Measurements from ENCODE around the gene DLGAP1.
A peak's percentile ranks its signal among the peaks of the same experiment; 100 is the strongest.

Gene DLGAP1

DNA sequence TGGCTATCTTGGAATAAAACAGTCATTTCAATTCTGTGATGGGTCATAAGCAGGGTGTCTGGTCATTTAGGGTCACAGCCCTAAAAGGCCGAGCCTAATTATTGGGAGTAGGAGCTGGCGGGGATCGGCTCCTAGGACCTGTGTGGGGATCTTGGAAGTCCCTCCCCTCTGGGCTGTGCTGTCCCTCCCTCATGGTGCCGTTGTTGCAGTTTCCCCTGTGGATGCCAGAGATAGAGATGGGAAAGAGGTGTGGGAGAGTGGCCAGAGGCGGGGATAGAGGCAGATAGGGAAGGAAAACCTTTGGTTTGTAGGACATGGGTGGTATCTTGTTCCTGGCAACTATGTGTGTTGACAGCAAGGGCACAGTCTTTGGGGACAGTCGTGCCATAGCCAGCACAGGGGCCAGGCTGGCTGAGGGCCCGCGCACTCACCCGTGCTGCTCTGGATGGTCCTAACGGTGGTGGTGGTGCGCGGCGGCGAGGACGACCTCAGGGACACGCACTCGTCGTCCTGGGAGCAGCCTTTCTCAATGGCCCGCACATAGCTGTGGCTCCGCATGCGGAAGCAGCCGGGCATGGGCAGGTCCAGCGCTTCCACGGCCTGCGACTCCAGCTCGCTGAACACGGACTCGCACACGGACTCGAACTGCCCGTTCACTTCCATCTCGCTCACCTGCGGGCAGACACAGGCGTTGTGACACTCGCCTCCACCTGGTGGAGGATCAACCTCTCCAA lies 726.2 kb downstream of the DLGAP1 start:
- peaks cover 4 to 10% of the 10 kb centered on the region in 2 donors for H3K4me1 ChIP-seq (ENCODE audit: control insufficient read depth in 1 of 2, insufficient read depth in 2 of 2, low read length in 2 of 2)
- H3K27me3 ChIP-seq (ENCODE audit: control insufficient read depth in 1 of 2, insufficient read depth in 2 of 2, low read length in 2 of 2), result no peaks in the 10 kb centered on the region

GRCh38 chr18:3727274-3727673 lies 727.8 kb downstream of the DLGAP1 start:
- H3K9me3 ChIP-seq (ENCODE audit: control insufficient read depth in 1 of 2, low read length in 2 of 2), result peaks cover 0 to 2% of the 10 kb centered on the region in 2 donors
- no peaks in the 10 kb centered on the region for H3K27me3 ChIP-seq (ENCODE audit: control insufficient read depth in 1 of 2, insufficient read depth in 2 of 2, low read length in 2 of 2)
- H3K4me3 ChIP-seq (ENCODE audit: low read depth in 1 of 2, low read length in 2 of 2), result no peak overlapping the region
- H3K9ac ChIP-seq (ENCODE audit: low read depth in 1 of 2, low read length in 2 of 2), result no peak overlapping the region
- no peaks in the 10 kb centered on the region for H3K36me3 ChIP-seq (ENCODE audit: control insufficient read depth in 1 of 2, insufficient read depth in 2 of 2, low read length in 2 of 2)
- H3K4me1 ChIP-seq (ENCODE audit: control insufficient read depth in 1 of 2, insufficient read depth in 2 of 2, low read length in 2 of 2), result peaks cover 17 to 24% of the 10 kb centered on the region in 2 donors
- no peak overlapping the region for H3K27ac ChIP-seq (ENCODE audit: low read depth, low read length)

More for the DNA sequence above, 726.2 kb downstream of the DLGAP1 start:
- Histone ChIP-seq H3K27ac (ENCODE audit: low read depth, low read length) (no peak overlapping the region), H3K36me3 (ENCODE audit: control insufficient read depth in 1 of 2, insufficient read depth in 2 of 2, low read length in 2 of 2) (no peaks in the 10 kb centered on the region), H3K4me3 (ENCODE audit: low read depth in 1 of 2, low read length in 2 of 2) (no peak overlapping the region), H3K9ac (ENCODE audit: low read depth in 1 of 2, low read length in 2 of 2) (no peak overlapping the region), H3K9me3 (ENCODE audit: control insufficient read depth in 1 of 2, low read length in 2 of 2) (peaks cover 0 to 2% of the 10 kb centered on the region in 2 donors)

- Histone ChIP-seq H3K4me1 (ENCODE audit: control insufficient read depth in 1 of 2, insufficient read depth in 2 of 2, low read length in 2 of 2) (peaks cover 24 to 32% of the 10 kb centered on the region in 2 donors), H3K36me3 (ENCODE audit: control insufficient read depth in 1 of 2, insufficient read depth in 2 of 2, low read length in 2 of 2) (no peaks in the 10 kb centered on the region), H3K4me3 (ENCODE audit: low read depth in 1 of 2, low read length in 2 of 2) (no peak overlapping the region), H3K9me3 (ENCODE audit: control insufficient read depth in 1 of 2, low read length in 2 of 2) (peaks cover 0 to 2% of the 10 kb centered on the region in 2 donors), H3K9ac (ENCODE audit: low read depth in 1 of 2, low read length in 2 of 2) (no peak overlapping the region), H3K27ac (ENCODE audit: low read depth, low read length) (no peak overlapping the region), H3K27me3 (ENCODE audit: control insufficient read depth in 1 of 2, insufficient read depth in 2 of 2, low read length in 2 of 2) (no peaks in the 10 kb centered on the region)
Observed at GRCh38 chr18:3726238-3726951, 728.7 kb downstream of the DLGAP1 start.

DNA sequence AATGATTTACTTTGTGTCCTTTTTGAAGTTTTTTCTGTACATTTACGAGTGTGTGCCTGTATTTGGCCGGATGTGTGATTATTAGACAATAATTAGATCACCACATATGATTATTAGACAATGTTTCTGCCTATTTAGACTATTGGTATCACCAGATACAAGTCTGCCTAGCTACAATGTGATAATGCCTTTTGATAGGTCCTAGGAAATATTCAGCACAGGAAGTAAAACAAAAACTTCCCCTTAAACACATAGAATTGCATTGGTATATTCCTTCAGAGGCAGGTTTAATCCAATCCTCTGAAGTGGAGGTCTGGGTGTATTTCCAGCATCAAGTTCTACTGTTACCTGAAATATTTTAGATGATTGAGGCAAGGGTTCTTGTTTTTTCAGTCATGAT lies 730.0 kb downstream of the DLGAP1 start:
- Histone ChIP-seq H3K27me3 (ENCODE audit: control insufficient read depth in 1 of 2, insufficient read depth in 2 of 2, low read length in 2 of 2) (no peaks in the 10 kb centered on the region), H3K4me3 (ENCODE audit: low read depth in 1 of 2, low read length in 2 of 2) (no peak overlapping the region), H3K9me3 (ENCODE audit: control insufficient read depth in 1 of 2, low read length in 2 of 2) (peaks cover 0 to 2% of the 10 kb centered on the region in 2 donors), H3K36me3 (ENCODE audit: control insufficient read depth in 1 of 2, insufficient read depth in 2 of 2, low read length in 2 of 2) (no peaks in the 10 kb centered on the region), H3K4me1 (ENCODE audit: control insufficient read depth in 1 of 2, insufficient read depth in 2 of 2, low read length in 2 of 2) (peaks cover 30 to 41% of the 10 kb centered on the region in 2 donors), H3K9ac (ENCODE audit: low read depth in 1 of 2, low read length in 2 of 2) (no peak overlapping the region), H3K27ac (ENCODE audit: low read depth, low read length) (no peak overlapping the region)

- H3K4me1 ChIP-seq (ENCODE audit: control insufficient read depth in 1 of 2, insufficient read depth in 2 of 2, low read length in 2 of 2), result peaks cover 30 to 45% of the 10 kb centered on the region in 2 donors
- no peak overlapping the region for H3K9ac ChIP-seq (ENCODE audit: low read depth in 1 of 2, low read length in 2 of 2)
- no peak overlapping the region for H3K4me3 ChIP-seq (ENCODE audit: low read depth in 1 of 2, low read length in 2 of 2)
- no peaks in the 10 kb centered on the region for H3K27me3 ChIP-seq (ENCODE audit: control insufficient read depth in 1 of 2, insufficient read depth in 2 of 2, low read length in 2 of 2)
- no peak overlapping the region for H3K27ac ChIP-seq (ENCODE audit: low read depth, low read length)
- H3K9me3 ChIP-seq (ENCODE audit: control insufficient read depth in 1 of 2, low read length in 2 of 2), result no peaks in the 10 kb centered on the region
- H3K36me3 ChIP-seq (ENCODE audit: control insufficient read depth in 1 of 2, insufficient read depth in 2 of 2, low read length in 2 of 2), result no peaks in the 10 kb centered on the region
Observed at GRCh38 chr18:3723554-3723953, 731.6 kb downstream of the DLGAP1 start.

GRCh38 chr18:3722649-3723433 lies 732.3 kb downstream of the DLGAP1 start:
- Histone ChIP-seq H3K27me3 (ENCODE audit: control insufficient read depth in 1 of 2, insufficient read depth in 2 of 2, low read length in 2 of 2) (no peaks in the 10 kb centered on the region), H3K9me3 (ENCODE audit: control insufficient read depth in 1 of 2, low read length in 2 of 2) (no peaks in the 10 kb centered on the region), H3K4me1 (ENCODE audit: control insufficient read depth in 1 of 2, insufficient read depth in 2 of 2, low read length in 2 of 2) (peaks cover 30 to 45% of the 10 kb centered on the region in 2 donors), H3K27ac (ENCODE audit: low read depth, low read length) (no peak overlapping the region), H3K4me3 (ENCODE audit: low read depth in 1 of 2, low read length in 2 of 2) (no peak overlapping the region), H3K36me3 (ENCODE audit: control insufficient read depth in 1 of 2, insufficient read depth in 2 of 2, low read length in 2 of 2) (no peaks in the 10 kb centered on the region), H3K9ac (ENCODE audit: low read depth in 1 of 2, low read length in 2 of 2) (no peak overlapping the region)

DNA sequence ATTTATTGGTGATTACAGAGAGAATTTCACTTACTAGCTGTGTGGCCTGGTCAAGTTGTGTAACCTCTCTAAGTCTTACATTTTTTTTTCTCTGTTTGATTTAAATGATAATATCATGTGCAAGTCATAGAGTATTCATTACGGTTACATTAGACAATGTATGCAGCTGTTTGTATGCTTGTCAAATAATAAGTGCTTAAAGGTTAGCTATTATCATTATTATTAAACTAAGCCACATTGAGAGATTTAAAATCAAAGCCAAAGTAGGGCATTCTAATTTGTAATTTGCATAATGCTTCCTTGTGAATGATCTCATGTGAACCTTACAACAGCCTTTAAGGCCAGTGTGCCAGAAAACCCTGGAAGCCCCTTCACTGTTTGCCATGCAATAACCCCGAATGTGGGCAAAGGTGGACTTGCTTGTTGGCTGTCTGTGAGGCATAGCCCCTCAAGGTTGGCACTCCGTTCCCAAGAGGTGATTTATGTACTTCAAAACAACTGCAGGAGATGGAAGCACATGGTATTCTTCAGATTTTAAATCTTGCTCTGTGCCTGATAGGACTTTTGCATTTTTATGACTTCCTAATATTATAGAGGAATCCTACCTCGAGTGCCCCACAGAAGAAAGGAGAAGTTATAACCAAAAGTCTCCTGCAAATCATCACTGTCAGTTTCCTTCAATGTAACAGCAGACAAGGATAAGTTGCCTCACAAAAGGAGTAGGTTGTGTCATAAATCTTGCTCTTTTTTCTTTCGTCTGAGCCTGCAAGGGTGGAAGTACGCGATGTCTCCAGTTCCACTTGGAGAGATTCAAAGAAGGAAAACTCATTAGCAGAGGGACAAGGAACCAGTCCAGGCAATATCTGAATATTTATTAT lies 733.1 kb downstream of the DLGAP1 start:
- H3K4me1 ChIP-seq (ENCODE audit: control insufficient read depth in 1 of 2, insufficient read depth in 2 of 2, low read length in 2 of 2), result peaks cover 30 to 45% of the 10 kb centered on the region in 2 donors
- H3K27me3 ChIP-seq (ENCODE audit: control insufficient read depth in 1 of 2, insufficient read depth in 2 of 2, low read length in 2 of 2), result no peaks in the 10 kb centered on the region
- H3K9ac ChIP-seq (ENCODE audit: low read depth in 1 of 2, low read length in 2 of 2), result peak overlapping the region in 1 of 2 donors; percentile 1
- H3K9me3 ChIP-seq (ENCODE audit: control insufficient read depth in 1 of 2, low read length in 2 of 2), result no peaks in the 10 kb centered on the region
- H3K36me3 ChIP-seq (ENCODE audit: control insufficient read depth in 1 of 2, insufficient read depth in 2 of 2, low read length in 2 of 2), result no peaks in the 10 kb centered on the region
- H3K4me3 ChIP-seq (ENCODE audit: low read depth in 1 of 2, low read length in 2 of 2), result peak overlapping the region in 1 of 2 donors; percentile 10
- H3K27ac ChIP-seq (ENCODE audit: low read depth, low read length), result peak overlapping the region; percentile 20

- H3K9me3 ChIP-seq (ENCODE audit: control insufficient read depth in 1 of 2, low read length in 2 of 2), result no peaks in the 10 kb centered on the region
- no peak overlapping the region for H3K9ac ChIP-seq (ENCODE audit: low read depth in 1 of 2, low read length in 2 of 2)
- no peak overlapping the region for H3K27ac ChIP-seq (ENCODE audit: low read depth, low read length)
- peaks cover 30 to 41% of the 10 kb centered on the region in 2 donors for H3K4me1 ChIP-seq (ENCODE audit: control insufficient read depth in 1 of 2, insufficient read depth in 2 of 2, low read length in 2 of 2)
- no peaks in the 10 kb centered on the region for H3K27me3 ChIP-seq (ENCODE audit: control insufficient read depth in 1 of 2, insufficient read depth in 2 of 2, low read length in 2 of 2)
- H3K36me3 ChIP-seq (ENCODE audit: control insufficient read depth in 1 of 2, insufficient read depth in 2 of 2, low read length in 2 of 2), result no peaks in the 10 kb centered on the region
- no peak overlapping the region for H3K4me3 ChIP-seq (ENCODE audit: low read depth in 1 of 2, low read length in 2 of 2)
Observed at GRCh38 chr18:3720818-3721545, 734.1 kb downstream of the DLGAP1 start.

DNA sequence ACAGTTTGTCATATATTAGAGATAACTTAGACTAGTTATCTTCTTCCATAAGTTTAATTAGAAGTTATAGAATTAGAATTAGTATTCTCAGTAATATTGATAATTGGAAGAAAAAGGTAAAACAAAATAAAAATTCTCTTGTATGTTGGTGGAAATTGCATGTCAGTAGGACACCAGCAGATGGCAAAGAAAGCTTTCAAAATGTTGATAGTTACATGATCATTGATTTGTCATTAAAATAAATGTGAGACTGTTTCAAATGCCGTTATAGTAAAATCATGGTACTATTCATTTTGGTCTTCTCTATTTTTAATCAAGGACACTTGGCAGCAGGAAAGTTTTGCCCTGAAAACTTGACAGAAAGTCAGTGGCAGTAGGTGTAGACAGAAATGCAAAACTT lies 734.9 kb downstream of the DLGAP1 start:
- Histone ChIP-seq H3K27me3 (ENCODE audit: control insufficient read depth in 1 of 2, insufficient read depth in 2 of 2, low read length in 2 of 2) (no peaks in the 10 kb centered on the region), H3K9ac (ENCODE audit: low read depth in 1 of 2, low read length in 2 of 2) (no peak overlapping the region), H3K27ac (ENCODE audit: low read depth, low read length) (no peak overlapping the region), H3K4me1 (ENCODE audit: control insufficient read depth in 1 of 2, insufficient read depth in 2 of 2, low read length in 2 of 2) (peaks cover 30 to 38% of the 10 kb centered on the region in 2 donors), H3K4me3 (ENCODE audit: low read depth in 1 of 2, low read length in 2 of 2) (no peak overlapping the region), H3K36me3 (ENCODE audit: control insufficient read depth in 1 of 2, insufficient read depth in 2 of 2, low read length in 2 of 2) (no peaks in the 10 kb centered on the region), H3K9me3 (ENCODE audit: control insufficient read depth in 1 of 2, low read length in 2 of 2) (no peaks in the 10 kb centered on the region)

All from duodenal mucosa (tissue), 2 donors.